Neural cell (in vitro differentiated cells): ENCODE data around the gene PLA2G2D. TPM values are rescaled to one million over a fixed set of nuclear protein-coding genes. Genes with fewer than 3 reads are reported as not detected.

Source experiments
- H2AFZ ChIP-seq: fragments of 200-600, 300-800 bp; sonication (generic), shearing (Covaris generic); 2 replicates; pipeline ENCODE4 v1.6.0; 2014; ENCODE audit warnings: low read depth, mild to moderate bottlenecking, antibody characterized with exemption, low read length, moderate library complexity
- H3F3A ChIP-seq: fragments of 200-600 bp; shearing (Covaris generic); 2 replicates; pipeline ENCODE4 v1.6.1; 2016; ENCODE audit warnings: mild to moderate bottlenecking, moderate library complexity, mixed read lengths, antibody characterized with exemption, low read length; ENCODE audit not compliant: insufficient read depth, poor library complexity, severe bottlenecking
- H3K27ac ChIP-seq: fragments of 200-600, 300-800 bp; sonication (generic), shearing (Covaris generic); 2 replicates; pipeline ENCODE4 v1.5.1; 2014; ENCODE audit warnings: mild to moderate bottlenecking, low read length, moderate library complexity
- H3K27me3 ChIP-seq: fragments of 300-800, 200-600 bp; sonication (generic), shearing (Covaris generic); 2 replicates; pipeline ENCODE4 v1.6.0; 2014; ENCODE audit warnings: mild to moderate bottlenecking, low read depth, low read length, moderate library complexity; ENCODE audit not compliant: insufficient read depth
- H3K36me3 ChIP-seq: fragments of 300-800, 200-600 bp; sonication (generic), shearing (Covaris generic); 2 replicates; pipeline ENCODE4 v1.5.1; 2014; ENCODE audit warnings: mild to moderate bottlenecking, antibody characterized with exemption, low read length, moderate library complexity; ENCODE audit not compliant: insufficient read depth
- H3K4me2 ChIP-seq: fragments of 300-800, 200-600 bp; sonication (generic), shearing (Covaris generic); 2 replicates; pipeline ENCODE4 v1.6.0; 2014; ENCODE audit warnings: mild to moderate bottlenecking, low read length
- H3K4me3 ChIP-seq: fragments of 300-800, 200-600 bp; sonication (generic), shearing (Covaris generic); 2 replicates; pipeline ENCODE4 v1.5.1; 2014; ENCODE audit warnings: mild to moderate bottlenecking, low read length, moderate library complexity
- H3K79me2 ChIP-seq: fragments of 200-600 bp; shearing (Covaris generic); replicated peaks from 2 replicates; pipeline ENCODE4 v1.6.0; 2014; ENCODE audit warnings: mild to moderate bottlenecking, low read length, moderate library complexity; ENCODE audit not compliant: insufficient read depth
- H3K9ac ChIP-seq: fragments of 300-800, 200-600 bp; sonication (generic), shearing (Covaris generic); 2 replicates; pipeline ENCODE4 v1.6.1; 2016; ENCODE audit warnings: mild to moderate bottlenecking, low read length, mixed read lengths
- H3K9me2 ChIP-seq: fragments of 200-600 bp; shearing (Covaris generic); 2 replicates; pipeline ENCODE4 v1.6.1; 2016; ENCODE audit warnings: mild to moderate bottlenecking, low read length, mixed read lengths; ENCODE audit not compliant: insufficient read depth
- H3K9me3 ChIP-seq: fragments of 200-600, 300-800 bp; sonication (generic), shearing (Covaris generic); 2 replicates; pipeline ENCODE4 v1.6.1; 2016; ENCODE audit warnings: mild to moderate bottlenecking, mixed run types, low read length, moderate library complexity, mixed read lengths
- H4K20me1 ChIP-seq: fragments of 200-600 bp; shearing (Covaris generic); 2 replicates; pipeline ENCODE4 v1.6.1; 2016; ENCODE audit warnings: mild to moderate bottlenecking, mixed run types; ENCODE audit not compliant: insufficient read depth
- EP300 ChIP-seq: fragments of 450-650 bp; conservative IDR thresholded peaks from 2 replicates; pipeline ENCODE4 v1.6.1; 2014; ENCODE audit warnings: antibody characterized with exemption, mild to moderate bottlenecking, moderate library complexity; ENCODE audit not compliant: poor library complexity, severe bottlenecking
- EZH2 ChIP-seq: fragments of 200-600, 300-800 bp; shearing (Covaris generic), sonication (generic); IDR thresholded peaks from 2 replicates; pipeline ENCODE4 v1.6.1; 2014; ENCODE audit warnings: antibody characterized with exemption, low read length, borderline replicate concordance, mild to moderate bottlenecking; ENCODE audit not compliant: insufficient read depth, poor library complexity, severe bottlenecking
- MXI1 ChIP-seq: fragments of 450-650 bp; conservative IDR thresholded peaks from 2 replicates; pipeline ENCODE4 v1.6.1; 2014; ENCODE audit warnings: antibody characterized with exemption, mild to moderate bottlenecking; ENCODE audit not compliant: poor library complexity, severe bottlenecking
- POLR2AphosphoS5 ChIP-seq: IDR thresholded peaks from 2 replicates; pipeline ENCODE4 v1.6.1; 2012
- RAD21 ChIP-seq: fragments of 450-650 bp; conservative IDR thresholded peaks from 2 replicates; pipeline ENCODE4 v1.6.1; 2014; ENCODE audit warnings: antibody characterized with exemption, mild to moderate bottlenecking, moderate library complexity
- REST ChIP-seq: IDR thresholded peaks from 2 replicates; pipeline ENCODE4 v1.6.1; 2012; ENCODE audit warnings: borderline replicate concordance
- SMC3 ChIP-seq: fragments of 450-650 bp; conservative IDR thresholded peaks from 2 replicates; pipeline ENCODE4 v1.6.1; 2014; ENCODE audit warnings: antibody characterized with exemption, mild to moderate bottlenecking, moderate library complexity; ENCODE audit not compliant: poor library complexity
- TAF1 ChIP-seq: IDR thresholded peaks from 2 replicates; pipeline ENCODE4 v1.6.1; 2012; ENCODE audit warnings: low read depth
- polyA plus RNA-seq: library from polyadenylated mRNA; depleted of rRNA; stranded (reverse); fragments of >200 nt; gene quantifications from 2 replicates; pipeline ENCODE4 v1.2.3, GENCODE V29; 2014
- TF ChIP-seq, protein P1 (sequence below): fragments of 450-650 bp; IDR thresholded peaks from 2 replicates; pipeline ENCODE4 v1.5.1; 2014; ENCODE audit warnings: antibody characterized with exemption, mild to moderate bottlenecking, moderate library complexity; ENCODE audit not compliant: poor library complexity, severe bottlenecking

The PLA2G2D gene
- polyA plus RNA-seq, 1 donor from 2014 or later: not detected

- Histone ChIP-seq H4K20me1 (no peaks in the 10 kb centered on the region), H3K4me3 (no peak overlapping the region), H3K27me3 (no peaks in the 10 kb centered on the region), H3F3A (no peaks in the 10 kb centered on the region), H2AFZ (no peak overlapping the region), H3K27ac (no peak overlapping the region), H3K36me3 (no peaks in the 10 kb centered on the region), H3K9ac (no peak overlapping the region), H3K4me2 (no peak overlapping the region), H3K79me2 (no peaks in the 10 kb centered on the region), H3K9me3 (no peaks in the 10 kb centered on the region), H3K9me2 (no peaks in the 10 kb centered on the region)
- TF ChIP-seq TAF1: no peak
- TF ChIP-seq MXI1: no peak
- TF ChIP-seq EZH2: no peak
- TF ChIP-seq, protein P1, sequence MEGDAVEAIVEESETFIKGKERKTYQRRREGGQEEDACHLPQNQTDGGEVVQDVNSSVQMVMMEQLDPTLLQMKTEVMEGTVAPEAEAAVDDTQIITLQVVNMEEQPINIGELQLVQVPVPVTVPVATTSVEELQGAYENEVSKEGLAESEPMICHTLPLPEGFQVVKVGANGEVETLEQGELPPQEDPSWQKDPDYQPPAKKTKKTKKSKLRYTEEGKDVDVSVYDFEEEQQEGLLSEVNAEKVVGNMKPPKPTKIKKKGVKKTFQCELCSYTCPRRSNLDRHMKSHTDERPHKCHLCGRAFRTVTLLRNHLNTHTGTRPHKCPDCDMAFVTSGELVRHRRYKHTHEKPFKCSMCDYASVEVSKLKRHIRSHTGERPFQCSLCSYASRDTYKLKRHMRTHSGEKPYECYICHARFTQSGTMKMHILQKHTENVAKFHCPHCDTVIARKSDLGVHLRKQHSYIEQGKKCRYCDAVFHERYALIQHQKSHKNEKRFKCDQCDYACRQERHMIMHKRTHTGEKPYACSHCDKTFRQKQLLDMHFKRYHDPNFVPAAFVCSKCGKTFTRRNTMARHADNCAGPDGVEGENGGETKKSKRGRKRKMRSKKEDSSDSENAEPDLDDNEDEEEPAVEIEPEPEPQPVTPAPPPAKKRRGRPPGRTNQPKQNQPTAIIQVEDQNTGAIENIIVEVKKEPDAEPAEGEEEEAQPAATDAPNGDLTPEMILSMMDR: no peak
Observed at GRCh38 chr1:20150326-20150705, 31.0 kb upstream of the PLA2G2D start.

DNA sequence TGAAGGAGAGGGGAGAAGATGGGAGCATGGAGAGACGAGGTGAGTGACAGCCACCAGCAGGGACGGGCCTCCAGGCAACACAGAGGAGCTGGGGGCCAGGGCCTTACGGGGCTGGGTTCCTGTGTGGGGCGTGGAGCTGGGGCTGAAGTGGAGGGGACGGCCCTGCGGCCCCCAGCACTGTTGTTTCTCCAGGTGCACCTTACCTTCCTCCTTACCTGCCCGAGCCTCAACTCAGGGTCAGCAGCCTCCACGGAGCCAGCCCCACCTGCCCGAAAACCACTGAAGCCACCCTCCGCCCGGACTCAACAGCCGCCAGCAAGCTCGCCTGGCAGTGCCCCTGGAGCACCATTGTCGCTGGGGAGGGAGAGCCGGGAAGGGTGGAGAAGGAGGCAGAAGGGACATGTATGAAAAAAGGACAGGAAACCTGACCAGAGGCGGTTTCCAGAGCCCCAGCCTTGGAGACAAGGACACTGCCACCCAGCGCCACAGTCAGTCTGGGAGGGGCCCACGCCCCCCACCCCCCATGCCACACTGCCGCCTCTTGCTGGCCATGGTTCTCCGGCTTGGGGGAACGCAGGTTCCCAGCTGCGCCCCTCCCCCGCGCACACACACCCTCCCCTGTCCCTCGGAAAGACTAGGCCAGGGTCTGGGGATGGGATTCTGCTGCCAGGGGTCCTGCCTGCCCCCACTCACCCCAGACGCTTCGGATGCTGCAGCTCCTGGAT is 30.4 kb upstream of the PLA2G2D start:
- Histone ChIP-seq H2AFZ (no peak overlapping the region), H3K9me3 (no peaks in the 10 kb centered on the region), H3F3A (no peaks in the 10 kb centered on the region), H3K4me3 (no peak overlapping the region), H3K27ac (no peak overlapping the region), H3K27me3 (no peaks in the 10 kb centered on the region), H3K9ac (no peak overlapping the region), H3K4me2 (no peak overlapping the region), H3K79me2 (no peaks in the 10 kb centered on the region), H3K36me3 (no peaks in the 10 kb centered on the region), H3K9me2 (no peaks in the 10 kb centered on the region), H4K20me1 (no peaks in the 10 kb centered on the region)
- TF ChIP-seq EP300 (no peak), EZH2 (no peak), SMC3 (no peak), MXI1 (no peak), POLR2AphosphoS5 (no peak), TAF1 (no peak), RAD21 (no peak), REST (no peak)
- TF ChIP-seq, protein P1: no peak
